HepG2 (cell line): Measurements from ENCODE around the gene PCED1B. TPM values are rescaled to one million over a fixed set of nuclear protein-coding genes. Genes with fewer than 3 reads are reported as not detected.

Source experiments
- AHDC1 ChIP-seq: sonication (generic); formaldehyde crosslinking; IDR thresholded peaks from 2 replicates; pipeline ENCODE4 v1.5.1; 2020; ENCODE audit warnings: mild to moderate bottlenecking, missing genetic modification reagents, borderline replicate concordance
- ATF1 ChIP-seq: IDR thresholded peaks from 2 replicates; pipeline ENCODE4 v1.6.1; 2016; ENCODE audit warnings: mild to moderate bottlenecking, control low read depth
- BCLAF1 ChIP-seq: fragments of 450-650 bp; IDR thresholded peaks from 2 replicates; pipeline ENCODE4 v1.6.1; 2017; ENCODE audit warnings: mild to moderate bottlenecking
- RERE ChIP-seq: IDR thresholded peaks from 2 replicates; pipeline ENCODE4 v1.6.1; 2016; ENCODE audit warnings: low read depth, missing genetic modification reagents, missing compliant biosample characterization
- XRCC5 ChIP-seq: fragments of 200-400 bp; formaldehyde crosslinking; optimal IDR thresholded peaks from 2 replicates; pipeline ENCODE3; 2017; ENCODE audit warnings: mild to moderate bottlenecking, low read length
- ZBTB7A ChIP-seq: sonication (generic); formaldehyde crosslinking; IDR thresholded peaks from 2 replicates; pipeline ENCODE4 v1.8.0; 2022; ENCODE audit warnings: mild to moderate bottlenecking, missing genetic modification reagents
- ZNF709 ChIP-seq: sonication (generic); formaldehyde crosslinking; IDR thresholded peaks from 2 replicates; pipeline ENCODE4 v1.5.0; 2020; ENCODE audit warnings: mild to moderate bottlenecking, missing genetic modification reagents
- ZNF761 ChIP-seq: sonication (generic); formaldehyde crosslinking; conservative IDR thresholded peaks from 2 replicates; pipeline ENCODE4 v1.4.0; 2020; ENCODE audit warnings: mild to moderate bottlenecking, missing genetic modification reagents
- polyA plus RNA-seq, 8 experiments: library from polyadenylated mRNA; depleted of rRNA in 3 of 8; stranded (reverse) in 7 of 8; unstranded in 1 of 8; fragments of >200 nt; fragmentation: Illumina TruSeq in 4 of 8; extraction: Trizol in 4 of 8; gene quantifications; 2 replicates each; pipeline versions ENCODE4 v1.2.1 to v1.2.3, GENCODE V29; 2011 to 2016; ENCODE audit warnings: low read depth in 4 of 8, missing spikeins in 1 of 8, mixed read lengths in 1 of 8; ENCODE audit not compliant: insufficient read depth in 1 of 8
- total RNA-seq, 5 experiments: library from RNA; depleted of rRNA; stranded (reverse); fragments of >200 nt; fragmentation: Illumina TruSeq; extraction: Trizol; gene quantifications; 2 replicates each; pipeline ENCODE4 v1.2.3, GENCODE V29; 2016; ENCODE audit warnings: low read depth in 1 of 5
- TF ChIP-seq, protein P1 (sequence below): sonication (generic); formaldehyde crosslinking; IDR thresholded peaks from 2 replicates; pipeline ENCODE4 v1.4.0; 2020; ENCODE audit warnings: mild to moderate bottlenecking, missing genetic modification reagents

PCED1B gene
- total and polyA plus RNA-seq, 2 of the 13 experiments (the other 11 are each of a cell fraction or from before 2014, with no cell fraction given): 0.11 to 0.37 TPM

- TF ChIP-seq RERE (no peak), BCLAF1 (no peak), ZNF761 (no peak), XRCC5 (no peak), AHDC1 (no peak), ATF1 (CRISPR knock-in tag) (no peak), ZBTB7A (CRISPR knock-in tag) (no peak), ZNF709 (no peak)
- TF ChIP-seq, protein P1, sequence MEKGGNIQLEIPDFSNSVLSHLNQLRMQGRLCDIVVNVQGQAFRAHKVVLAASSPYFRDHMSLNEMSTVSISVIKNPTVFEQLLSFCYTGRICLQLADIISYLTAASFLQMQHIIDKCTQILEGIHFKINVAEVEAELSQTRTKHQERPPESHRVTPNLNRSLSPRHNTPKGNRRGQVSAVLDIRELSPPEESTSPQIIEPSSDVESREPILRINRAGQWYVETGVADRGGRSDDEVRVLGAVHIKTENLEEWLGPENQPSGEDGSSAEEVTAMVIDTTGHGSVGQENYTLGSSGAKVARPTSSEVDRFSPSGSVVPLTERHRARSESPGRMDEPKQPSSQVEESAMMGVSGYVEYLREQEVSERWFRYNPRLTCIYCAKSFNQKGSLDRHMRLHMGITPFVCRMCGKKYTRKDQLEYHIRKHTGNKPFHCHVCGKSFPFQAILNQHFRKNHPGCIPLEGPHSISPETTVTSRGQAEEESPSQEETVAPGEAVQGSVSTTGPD (CRISPR knock-in tag): no peak
- TF ChIP-seq, all 625 proteins: peak for 0
Observed at GRCh38 chr12:47112679-47113078, 33.3 kb downstream of the PCED1B start (continued).
